Muscle of leg (tissue), 16 donors: ENCODE measurements around the gene APOA4. TPM values are rescaled to one million over a fixed set of nuclear protein-coding genes. Genes with fewer than 3 reads are reported as not detected.

Experiments used
- DNase-seq: peaks from one replicate; pipeline ENCODE4 v3.0.0; 2013
- H3K27ac ChIP-seq: one replicate; pipeline ENCODE4 v1.5.1; 2013; ENCODE audit warnings: mild to moderate bottlenecking, low read length, control low read depth
- H3K27me3 ChIP-seq: one replicate; pipeline ENCODE4 v1.6.1; 2013; ENCODE audit warnings: low read length; ENCODE audit not compliant: control insufficient read depth, insufficient read depth
- H3K36me3 ChIP-seq: one replicate; pipeline ENCODE4 v1.6.1; 2013; ENCODE audit warnings: low read length; ENCODE audit not compliant: control insufficient read depth, insufficient read depth
- H3K4me1 ChIP-seq: one replicate; pipeline ENCODE4 v1.6.1; 2013; ENCODE audit warnings: low read length; ENCODE audit not compliant: control insufficient read depth, insufficient read depth
- H3K4me3 ChIP-seq: one replicate; pipeline ENCODE4 v1.5.1; 2013; ENCODE audit warnings: low read length, control low read depth
- H3K9me3 ChIP-seq: replicated peaks from 2 replicates; pipeline ENCODE4 v1.6.1; 2013; ENCODE audit warnings: low read depth, low read length; ENCODE audit not compliant: control insufficient read depth
- WGBS: methylation state at CpG from one replicate; pipeline ENCODE4 v1.1.5; 2013; ENCODE audit warnings: missing lambda C conversion rate; ENCODE audit not compliant: insufficient coverage; 5-methylcytosine and 5-hydroxymethylcytosine counted together
- long read RNA-seq, 11 donors: transcript quantifications; one replicate each; lab custom pipeline, GENCODE V29; 2026
- polyA plus RNA-seq, 8 donors: library from polyadenylated mRNA; unstranded; fragments of 120-200 nt; gene quantifications; one replicate each; pipeline versions ENCODE4 v1.2.1 to v1.2.3, GENCODE V29; 2013; ENCODE audit warnings: inconsistent platforms in 1 of 8, low replicate concordance in 1 of 8; ENCODE audit not compliant: insufficient read length in 8 of 8, insufficient read depth in 1 of 8
- total RNA-seq: library from RNA; stranded (reverse); fragments of 120-200 nt; gene quantifications from one replicate; pipeline ENCODE4 v1.2.4, GENCODE V29; 2013

Gene APOA4
- total RNA-seq: not detected
- polyA plus RNA-seq: 100 to 1,000 TPM in 1 of 8 donors, 10 to 100 TPM in 1, under 1 TPM in 2, not detected in 4; 0.23 to 178 (median 17.1) TPM
- long read RNA-seq, donor 1: 0 reads
- long read RNA-seq, donor 2: 0 reads
- long read RNA-seq, donor 3: 0 reads
- long read RNA-seq, donor 4: 0 reads
- long read RNA-seq, donor 5: 0 reads
- long read RNA-seq, donor 6: 0 reads
- long read RNA-seq, donor 7: 0 reads
- long read RNA-seq, donor 8: 0 reads
- long read RNA-seq, donor 9, partial matches to known transcripts: 0 of 4 reads
- long read RNA-seq, donor 9, other reads (novel, unspliced or antisense): 0 of 4 reads
- long read RNA-seq, donor 10: 0 reads
- long read RNA-seq, donor 11, partial matches to known transcripts: 0 of 4 reads
- long read RNA-seq, donor 11, other reads (novel, unspliced or antisense): 0 of 4 reads

- 72% methylated on average over 9 of the region's 16 CpGs for WGBS
- Histone ChIP-seq H3K27ac (no peak within 1 kb of the TSS), H3K9me3 (no peaks in the 10 kb centered on the region), H3K27me3 (peaks cover 2% of the 10 kb centered on the region), H3K4me3 (no peak within 1 kb of the TSS), H3K36me3 (no peaks in the 10 kb centered on the region), H3K4me1 (no peaks in the 10 kb centered on the region)
- no peak for DNase-seq
Observed at GRCh38 chr11:116823031-116823843, at the start of gene APOA4. APOA4 (minus strand) TSS chr11:116823304; CDS start chr11:116823191, 113 bp downstream.

DNA sequence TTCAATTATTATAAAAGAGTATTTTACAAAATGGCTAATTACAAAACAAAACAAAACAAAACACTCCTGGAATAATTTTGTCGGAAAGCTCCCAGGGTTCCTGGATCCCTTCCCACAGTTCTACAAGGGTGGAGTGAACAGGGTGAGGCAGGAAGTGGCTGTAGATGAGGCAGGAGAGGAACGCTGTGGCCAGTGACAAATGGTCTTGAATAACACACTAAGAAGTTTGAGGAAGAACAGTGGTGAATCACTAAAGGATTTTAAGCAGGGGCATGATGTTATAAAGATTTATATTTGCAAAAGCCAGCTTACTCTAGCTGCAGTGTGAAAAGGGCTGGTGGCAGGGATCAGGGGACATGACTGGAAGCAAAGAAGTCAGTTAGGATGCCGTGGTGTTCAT, 48.1 kb upstream of the APOA4 start:
- H3K4me1 ChIP-seq: peaks cover 12% of the 10 kb centered on the region

GRCh38 chr11:116870054-116870453, 47.0 kb upstream of the APOA4 start:
- 67% methylated on average over 3 of the region's 3 CpGs for WGBS
- peaks cover 12% of the 10 kb centered on the region for H3K4me1 ChIP-seq
- no peaks in the 10 kb centered on the region for H3K27me3 ChIP-seq
- H3K27ac ChIP-seq: no peak overlapping the region
- H3K9me3 ChIP-seq: no peaks in the 10 kb centered on the region
- DNase-seq: no peak
- H3K4me3 ChIP-seq: no peak overlapping the region
- peaks cover 63% of the 10 kb centered on the region for H3K36me3 ChIP-seq

More for the DNA sequence above, 48.1 kb upstream of the APOA4 start:
- Histone ChIP-seq H3K4me3 (no peak overlapping the region), H3K27ac (no peak overlapping the region), H3K27me3 (no peaks in the 10 kb centered on the region), H3K9me3 (no peaks in the 10 kb centered on the region), H3K36me3 (peaks cover 63% of the 10 kb centered on the region)
- DNase-seq: no peak
- WGBS: 80% methylated on average over 2 of the region's 3 CpGs

- peaks cover 63% of the 10 kb centered on the region for H3K36me3 ChIP-seq
- 100% methylated on average over 1 of the region's 4 CpGs for WGBS
Observed at GRCh38 chr11:116869610-116870009, 46.5 kb upstream of the APOA4 start.

DNA sequence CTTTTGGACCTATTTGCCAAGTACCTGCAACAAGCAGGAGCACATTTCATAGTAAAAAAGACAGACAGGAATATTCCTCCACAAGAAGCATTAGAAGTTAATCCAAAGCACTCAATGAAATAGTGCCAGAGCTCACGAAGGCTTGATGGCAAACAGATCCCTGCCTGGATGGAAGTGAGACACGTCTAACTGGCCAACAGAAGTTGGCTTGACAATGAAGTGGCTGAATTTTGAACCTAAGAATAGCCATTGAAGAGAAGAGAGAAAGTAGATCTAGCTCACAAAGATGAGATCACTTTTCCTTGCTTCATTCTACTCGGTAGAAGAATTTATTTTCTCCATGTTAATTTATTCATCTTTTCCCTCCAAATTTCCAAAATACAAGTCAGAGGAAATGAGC, 45.0 kb upstream of the APOA4 start:
- H3K36me3 ChIP-seq: peaks cover 63% of the 10 kb centered on the region

More at GRCh38 chr11:116869610-116870009, 46.5 kb upstream of the APOA4 start:
- Histone ChIP-seq H3K27me3 (no peaks in the 10 kb centered on the region), H3K9me3 (no peaks in the 10 kb centered on the region), H3K27ac (no peak overlapping the region), H3K4me3 (no peak overlapping the region), H3K4me1 (peaks cover 12% of the 10 kb centered on the region)
- no peak for DNase-seq

DNA sequence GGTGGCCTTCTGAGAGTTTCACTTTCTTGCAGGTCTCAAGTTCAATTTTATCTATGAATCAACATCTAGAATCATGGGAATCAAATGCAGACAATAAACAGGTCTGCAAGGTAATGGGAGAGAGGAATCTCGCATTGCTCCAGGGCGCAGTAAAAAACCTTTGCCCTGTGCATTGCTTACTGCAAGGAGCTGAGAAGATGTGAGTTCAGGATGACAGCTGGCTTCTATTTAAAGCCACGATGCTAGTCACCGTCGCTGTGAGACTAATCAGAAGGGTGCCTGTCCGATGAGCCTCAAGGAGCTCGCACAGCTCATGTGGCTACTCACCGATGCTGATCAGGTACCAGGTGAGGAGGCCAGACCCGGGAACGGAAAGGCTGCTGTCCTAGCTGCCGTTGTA, 44.5 kb upstream of the APOA4 start:
- 86% methylated on average over 11 of the region's 11 CpGs for WGBS
- no peak overlapping the region for H3K4me3 ChIP-seq
- DNase-seq: no peak
- H3K36me3 ChIP-seq: peaks cover 61% of the 10 kb centered on the region
- no peak overlapping the region for H3K27ac ChIP-seq
- no peaks in the 10 kb centered on the region for H3K27me3 ChIP-seq
- H3K4me1 ChIP-seq: peaks cover 3% of the 10 kb centered on the region
- no peaks in the 10 kb centered on the region for H3K9me3 ChIP-seq

More for the DNA sequence above, 45.0 kb upstream of the APOA4 start:
- Histone ChIP-seq H3K9me3 (no peaks in the 10 kb centered on the region), H3K27me3 (no peaks in the 10 kb centered on the region), H3K4me1 (peaks cover 5% of the 10 kb centered on the region), H3K4me3 (no peak overlapping the region), H3K27ac (no peak overlapping the region)
- no peak for DNase-seq
- WGBS: no CpG with 5 or more reads among the region's 3 CpGs

- H3K36me3 ChIP-seq: peaks cover 64% of the 10 kb centered on the region
- WGBS: 67% methylated on average over 1 of the region's 6 CpGs
Observed at GRCh38 chr11:116866804-116867455, 43.8 kb upstream of the APOA4 start.

GRCh38 chr11:116865696-116866095, 42.6 kb upstream of the APOA4 start:
- no CpG with 5 or more reads among the region's 1 CpG for WGBS
- Histone ChIP-seq H3K4me3 (no peak overlapping the region), H3K27me3 (no peaks in the 10 kb centered on the region), H3K27ac (no peak overlapping the region), H3K36me3 (peaks cover 64% of the 10 kb centered on the region), H3K4me1 (peaks cover 3% of the 10 kb centered on the region), H3K9me3 (no peaks in the 10 kb centered on the region)
- no peak for DNase-seq

More at GRCh38 chr11:116866804-116867455, 43.8 kb upstream of the APOA4 start:
- Histone ChIP-seq H3K4me3 (no peak overlapping the region), H3K27ac (no peak overlapping the region), H3K4me1 (peaks cover 3% of the 10 kb centered on the region), H3K9me3 (no peaks in the 10 kb centered on the region), H3K27me3 (no peaks in the 10 kb centered on the region)
- DNase-seq: no peak

GRCh38 chr11:116864531-116864930, 41.4 kb upstream of the APOA4 start:
- Histone ChIP-seq H3K36me3 (peaks cover 61% of the 10 kb centered on the region), H3K4me3 (no peak overlapping the region), H3K27ac (no peak overlapping the region), H3K27me3 (no peaks in the 10 kb centered on the region), H3K4me1 (peaks cover 3% of the 10 kb centered on the region), H3K9me3 (no peaks in the 10 kb centered on the region)
- no peak for DNase-seq
- 88% methylated on average over 5 of the region's 5 CpGs for WGBS

GRCh38 chr11:116862951-116863350, 39.8 kb upstream of the APOA4 start:
- H3K27me3 ChIP-seq: no peaks in the 10 kb centered on the region
- peaks cover 2% of the 10 kb centered on the region for H3K4me1 ChIP-seq
- H3K36me3 ChIP-seq: peaks cover 75% of the 10 kb centered on the region
- no peak for DNase-seq
- 85% methylated on average over 2 of the region's 3 CpGs for WGBS
- H3K4me3 ChIP-seq: no peak overlapping the region
- no peaks in the 10 kb centered on the region for H3K9me3 ChIP-seq
- no peak overlapping the region for H3K27ac ChIP-seq
